ENCODE results near the gene TPM1.

- TF ChIP-seq CTCF (IDR thresholded peaks at IDR 0.05) (no peak), POLR2A (IDR thresholded peaks at IDR 0.05) (no peak)
Observed at GRCh38 chr15:63088533-63089245, 46.1 kb downstream of the TPM1 start.
